Vagina (tissue), 2 donors: ENCODE measurements around the gene IL1RAPL1. TPM values are rescaled to one million over a fixed set of nuclear protein-coding genes. Genes with fewer than 3 reads are reported as not detected.

Experiments
- DNase-seq, 2 donors: peaks; one replicate each; pipeline ENCODE4 v3.0.0-alpha.2; 2017; ENCODE audit errors: extremely low spot score in 2 of 2
- H3K27ac ChIP-seq: fragments of 200-600 bp; sonication (generic); one replicate; pipeline ENCODE4 v1.5.1; 2019
- H3K27me3 ChIP-seq: fragments of 200-600 bp; sonication (generic); one replicate; pipeline ENCODE4 v1.5.1; 2019
- H3K36me3 ChIP-seq, 2 donors: fragments of 200-600 bp; sonication (generic); one replicate each; pipeline ENCODE4 v1.5.1; 2017 to 2019
- H3K4me1 ChIP-seq: fragments of 200-600 bp; sonication (generic); one replicate; pipeline ENCODE4 v1.5.1; 2019
- H3K4me3 ChIP-seq, 2 donors: fragments of 200-600 bp; sonication (generic); 1 replicate in 1 of 2; 2 replicates in 1 of 2; pipeline ENCODE4 v1.5.1; 2016 to 2019
- H3K9me3 ChIP-seq: fragments of 200-600 bp; sonication (generic); one replicate; pipeline ENCODE4 v1.5.1; 2019
- CTCF ChIP-seq, 3 experiments: fragments of 450-650 bp in 2 of 3; fragments of 200-600 bp in 1 of 3; sonication (generic) in 1 of 3; IDR thresholded peaks; one replicate each; pipeline ENCODE4 v1.5.1; 2017 to 2019; ENCODE audit warnings: antibody characterized with exemption in 3 of 3, mild to moderate bottlenecking in 2 of 3, moderate library complexity in 2 of 3
- POLR2A ChIP-seq, 2 donors: fragments of 450-650 bp; IDR thresholded peaks; one replicate each; pipeline ENCODE4 v1.6.1; 2017; ENCODE audit warnings: antibody characterized with exemption in 2 of 2, mild to moderate bottlenecking in 2 of 2, moderate library complexity in 2 of 2
- POLR2AphosphoS5 ChIP-seq, 2 donors: sonication (generic); formaldehyde crosslinking; IDR thresholded peaks; one replicate each; pipeline ENCODE4 v1.9.0; 2017; ENCODE audit warnings: antibody characterized with exemption in 2 of 2, mild to moderate bottlenecking in 2 of 2, low read depth in 1 of 2; ENCODE audit not compliant: insufficient read depth in 1 of 2
- intact Hi-C: fragments of 100-400 bp; cut with DNase I; formaldehyde crosslinking; loops from one replicate; pipeline ENCODE4 v1.15.1; 2023
- total RNA-seq: library from RNA; depleted of rRNA; stranded (reverse); fragments of >200 nt; gene quantifications from one replicate; pipeline ENCODE4 v1.2.3, GENCODE V29; 2016

IL1RAPL1 gene
- total RNA-seq, 1 donor from 2014 or later: not detected

GRCh38 chrX:29488919-29489318 is 901.7 kb downstream of the IL1RAPL1 start:
- Histone ChIP-seq H3K4me3 (no peak overlapping the region), H3K27me3 (no peaks in the 10 kb centered on the region), H3K27ac (no peak overlapping the region), H3K36me3 (no peaks in the 10 kb centered on the region), H3K9me3 (no peaks in the 10 kb centered on the region), H3K4me1 (no peaks in the 10 kb centered on the region)
- intact Hi-C loops: no loop called here
- no peak for DNase-seq
- no peak for TF ChIP-seq POLR2AphosphoS5 (IDR thresholded peaks at IDR 0.05; ENCODE audit: insufficient read depth in 1 of 2, low read depth in 1 of 2)
- TF ChIP-seq POLR2A (IDR thresholded peaks at IDR 0.05): no peak
- no peak for TF ChIP-seq CTCF (IDR thresholded peaks at IDR 0.05)

- intact Hi-C loops: no loop called here
- no peak for DNase-seq
- no peak for TF ChIP-seq POLR2AphosphoS5 (IDR thresholded peaks at IDR 0.05; ENCODE audit: insufficient read depth in 1 of 2, low read depth in 1 of 2)
- no peak for TF ChIP-seq POLR2A (IDR thresholded peaks at IDR 0.05)
- TF ChIP-seq CTCF (IDR thresholded peaks at IDR 0.05): no peak
Observed at GRCh38 chrX:29490606-29491005, 903.4 kb downstream of the IL1RAPL1 start.

GRCh38 chrX:29491659-29492058 is 904.4 kb downstream of the IL1RAPL1 start:
- no peaks in the 10 kb centered on the region for H3K4me1 ChIP-seq
- no peak for DNase-seq
- H3K4me3 ChIP-seq: no peak overlapping the region
- TF ChIP-seq POLR2A (IDR thresholded peaks at IDR 0.05): no peak
- TF ChIP-seq CTCF (IDR thresholded peaks at IDR 0.05): no peak
- no peak for TF ChIP-seq POLR2AphosphoS5 (IDR thresholded peaks at IDR 0.05; ENCODE audit: insufficient read depth in 1 of 2, low read depth in 1 of 2)
- no peaks in the 10 kb centered on the region for H3K9me3 ChIP-seq
- intact Hi-C loops: no loop called here
- no peak overlapping the region for H3K27ac ChIP-seq
- no peaks in the 10 kb centered on the region for H3K36me3 ChIP-seq
- no peaks in the 10 kb centered on the region for H3K27me3 ChIP-seq

More at GRCh38 chrX:29490606-29491005, 903.4 kb downstream of the IL1RAPL1 start:
- Histone ChIP-seq H3K27me3 (no peaks in the 10 kb centered on the region), H3K4me3 (no peak overlapping the region), H3K4me1 (no peaks in the 10 kb centered on the region), H3K36me3 (no peaks in the 10 kb centered on the region), H3K27ac (no peak overlapping the region), H3K9me3 (no peaks in the 10 kb centered on the region)

GRCh38 chrX:29496636-29497180 is 909.5 kb downstream of the IL1RAPL1 start:
- H3K27me3 ChIP-seq: no peaks in the 10 kb centered on the region
- H3K9me3 ChIP-seq: no peaks in the 10 kb centered on the region
- H3K4me1 ChIP-seq: no peaks in the 10 kb centered on the region
- H3K4me3 ChIP-seq: no peak overlapping the region
- intact Hi-C loops: no loop called here
- no peak for DNase-seq
- no peaks in the 10 kb centered on the region for H3K36me3 ChIP-seq
- no peak overlapping the region for H3K27ac ChIP-seq
- no peak for TF ChIP-seq POLR2A (IDR thresholded peaks at IDR 0.05)
- TF ChIP-seq CTCF (IDR thresholded peaks at IDR 0.05): no peak
- no peak for TF ChIP-seq POLR2AphosphoS5 (IDR thresholded peaks at IDR 0.05; ENCODE audit: insufficient read depth in 1 of 2, low read depth in 1 of 2)

- TF ChIP-seq POLR2AphosphoS5 (IDR thresholded peaks at IDR 0.05; ENCODE audit: insufficient read depth in 1 of 2, low read depth in 1 of 2) (no peak), POLR2A (IDR thresholded peaks at IDR 0.05) (no peak), CTCF (IDR thresholded peaks at IDR 0.05) (no peak)
- Histone ChIP-seq H3K4me1 (no peaks in the 10 kb centered on the region), H3K36me3 (no peaks in the 10 kb centered on the region), H3K27ac (no peak overlapping the region), H3K4me3 (no peak overlapping the region), H3K9me3 (no peaks in the 10 kb centered on the region), H3K27me3 (no peaks in the 10 kb centered on the region)
- intact Hi-C loops: no loop called here
- no peak for DNase-seq
Observed at GRCh38 chrX:29506729-29507128, 919.5 kb downstream of the IL1RAPL1 start.
